H9 (cell line): ENCODE data around the gene KIAA1549. TPM values are rescaled to one million over a fixed set of nuclear protein-coding genes. Genes with fewer than 3 reads are reported as not detected.

Experiments used
- DNase-seq: peaks from one replicate; pipeline ENCODE4 v3.0.0-alpha.2; 2017
- H2AFZ ChIP-seq: one replicate; pipeline ENCODE4 v1.6.1; 2013; ENCODE audit warnings: mild to moderate bottlenecking, low read length, control low read depth, moderate library complexity
- H2AK5ac ChIP-seq: 2 replicates; pipeline ENCODE4 v1.6.1; 2013; ENCODE audit warnings: low read length, control low read depth, mixed read lengths; ENCODE audit not compliant: insufficient read length
- H2BK120ac ChIP-seq: one replicate; pipeline ENCODE4 v1.6.1; 2013; ENCODE audit warnings: low read depth, mild to moderate bottlenecking, low read length, control low read depth, inconsistent platforms; ENCODE audit not compliant: poor library complexity, severe bottlenecking
- H2BK12ac ChIP-seq: 2 replicates; pipeline ENCODE4 v1.6.1; 2013; ENCODE audit warnings: low read length, control low read depth, mixed read lengths, low read depth; ENCODE audit not compliant: insufficient read length
- H2BK15ac ChIP-seq: 2 replicates; pipeline ENCODE4 v1.6.1; 2013; ENCODE audit warnings: low read depth, low read length, control low read depth
- H2BK20ac ChIP-seq: one replicate; pipeline ENCODE4 v1.6.1; 2013; ENCODE audit warnings: low read depth, mild to moderate bottlenecking, low read length, control low read depth, inconsistent platforms; ENCODE audit not compliant: poor library complexity, severe bottlenecking
- H2BK5ac ChIP-seq: 2 replicates; pipeline ENCODE4 v1.6.1; 2013; ENCODE audit warnings: low read length, control low read depth, mixed read lengths; ENCODE audit not compliant: insufficient read length
- H3K14ac ChIP-seq: 2 replicates; pipeline ENCODE4 v1.6.1; 2013; ENCODE audit warnings: low read length, control low read depth; ENCODE audit not compliant: insufficient read depth
- H3K18ac ChIP-seq: 2 replicates; pipeline ENCODE4 v1.6.1; 2013; ENCODE audit warnings: low read depth, mild to moderate bottlenecking, mixed read lengths, low read length, control low read depth; ENCODE audit not compliant: insufficient read length
- H3K23ac ChIP-seq: 2 replicates; pipeline ENCODE4 v1.6.1; 2013; ENCODE audit warnings: low read length, control low read depth, mixed read lengths, low read depth; ENCODE audit not compliant: insufficient read length
- H3K23me2 ChIP-seq: 2 replicates; pipeline ENCODE4 v1.6.1; 2013; ENCODE audit warnings: low read depth, mild to moderate bottlenecking, mixed read lengths, low read length, control low read depth; ENCODE audit not compliant: insufficient read length, poor library complexity, severe bottlenecking
- H3K27ac ChIP-seq: 2 replicates; pipeline ENCODE4 v1.5.1; 2013; ENCODE audit warnings: low read length, control low read depth, mixed read lengths, low read depth; ENCODE audit not compliant: insufficient read length
- H3K27me3 ChIP-seq: 2 replicates; pipeline ENCODE4 v1.6.1; 2013; ENCODE audit warnings: low read length, control low read depth, inconsistent platforms; ENCODE audit not compliant: insufficient read depth
- H3K4ac ChIP-seq: 2 replicates; pipeline ENCODE4 v1.6.1; 2013; ENCODE audit warnings: low read depth, mild to moderate bottlenecking, control low read depth, inconsistent platforms, low read length, moderate library complexity
- H3K4me1 ChIP-seq: 2 replicates; pipeline ENCODE4 v1.6.1; 2013; ENCODE audit warnings: low read length, control low read depth, inconsistent platforms; ENCODE audit not compliant: insufficient read depth
- H3K4me2 ChIP-seq: 2 replicates; pipeline ENCODE4 v1.6.1; 2013; ENCODE audit warnings: low read length, control low read depth, mixed read lengths; ENCODE audit not compliant: insufficient read length, insufficient read depth
- H3K56ac ChIP-seq: 2 replicates; pipeline ENCODE4 v1.6.1; 2013; ENCODE audit warnings: low read depth, mild to moderate bottlenecking, mixed read lengths, low read length, control low read depth; ENCODE audit not compliant: insufficient read length
- H3K79me1 ChIP-seq: 2 replicates; pipeline ENCODE4 v1.6.1; 2013; ENCODE audit warnings: low read depth, mild to moderate bottlenecking, moderate library complexity, low read length, control low read depth, inconsistent platforms; ENCODE audit not compliant: insufficient read depth, poor library complexity, severe bottlenecking
- H3K79me2 ChIP-seq: 2 replicates; pipeline ENCODE4 v1.6.1; 2013; ENCODE audit warnings: low read length, control low read depth, inconsistent platforms; ENCODE audit not compliant: insufficient read depth
- H3K9ac ChIP-seq: 2 replicates; pipeline ENCODE4 v1.6.1; 2013; ENCODE audit warnings: low read length, control low read depth, mixed read lengths; ENCODE audit not compliant: insufficient read length; ENCODE audit errors: extremely low read depth
- H3K9me3 ChIP-seq: one replicate; pipeline ENCODE4 v1.6.1; 2013; ENCODE audit warnings: low read depth, low read length, inconsistent platforms; ENCODE audit not compliant: control insufficient read depth
- H3T11ph ChIP-seq: one replicate; pipeline ENCODE4 v1.6.1; 2013; ENCODE audit warnings: mild to moderate bottlenecking, low read length, control low read depth, inconsistent platforms
- H4K20me1 ChIP-seq: one replicate; pipeline ENCODE4 v1.6.1; 2013; ENCODE audit not compliant: control insufficient read depth, insufficient read length, insufficient read depth
- H4K5ac ChIP-seq: 2 replicates; pipeline ENCODE4 v1.6.1; 2013; ENCODE audit warnings: low read depth, mild to moderate bottlenecking, mixed read lengths, low read length, control low read depth; ENCODE audit not compliant: insufficient read length
- H4K8ac ChIP-seq: replicated peaks from 2 replicates; pipeline ENCODE4 v1.6.1; 2013; ENCODE audit warnings: low read length, control low read depth, mixed read lengths, low read depth; ENCODE audit not compliant: insufficient read length
- H4K91ac ChIP-seq: 2 replicates; pipeline ENCODE4 v1.6.1; 2013; ENCODE audit warnings: low read depth, mild to moderate bottlenecking, moderate library complexity, mixed read lengths, low read length, control low read depth; ENCODE audit not compliant: insufficient read length
- H3K27ac Mint-ChIP-seq, 3 experiments: 2 replicates in 2 of 3; 3 replicates in 1 of 3; pipeline ENCODE4 v1.8.0; 2020 to 2021; ENCODE audit warnings: mixed read lengths in 3 of 3, mild to moderate bottlenecking in 1 of 3, moderate library complexity in 1 of 3
- H3K27me3 Mint-ChIP-seq: 2 replicates; pipeline ENCODE4 v1.8.0; 2021; ENCODE audit warnings: low read depth, mild to moderate bottlenecking, moderate library complexity, mixed read lengths
- H3K36me3 Mint-ChIP-seq, 3 experiments: 2 replicates in 2 of 3; 3 replicates in 1 of 3; pipeline ENCODE4 v1.8.0; 2020 to 2021; ENCODE audit warnings: low read depth in 3 of 3, mixed read lengths in 3 of 3; ENCODE audit not compliant: insufficient read depth in 1 of 3
- H3K4me1 Mint-ChIP-seq, 2 experiments: 2 replicates each; pipeline ENCODE4 v1.8.0; 2020; ENCODE audit warnings: mixed read lengths in 2 of 2
- H3K4me3 Mint-ChIP-seq, 2 experiments: 2 replicates in 1 of 2; 3 replicates in 1 of 2; pipeline ENCODE4 v1.8.0; 2020 to 2021; ENCODE audit warnings: mild to moderate bottlenecking in 2 of 2, mixed read lengths in 2 of 2, moderate library complexity in 1 of 2
- H3K9me3 Mint-ChIP-seq, 2 experiments: 2 replicates in 1 of 2; 3 replicates in 1 of 2; pipeline ENCODE4 v1.8.0; 2020; ENCODE audit warnings: mild to moderate bottlenecking in 2 of 2, mixed read lengths in 2 of 2, moderate library complexity in 1 of 2
- CTCF ChIP-seq: fragments of 200-600 bp; sonication (generic); conservative IDR thresholded peaks from 3 replicates; pipeline ENCODE4 v1.8.0; 2021; ENCODE audit warnings: antibody characterized with exemption, mild to moderate bottlenecking
- WGBS: extraction: QIAGEN DNeasy Blood & Tissue Kit; methylation state at CpG from one replicate; pipeline ENCODE4 v1.1.7; 2013; ENCODE audit warnings: missing lambda C conversion rate, low lambda C conversion rate, mixed read lengths; ENCODE audit not compliant: insufficient read length; ENCODE audit errors: extremely low coverage; 5-methylcytosine and 5-hydroxymethylcytosine counted together
- total RNA-seq: library from RNA; stranded (reverse); gene quantifications from 2 replicates; pipeline ENCODE4 v1.2.1, GENCODE V29; 2021

Gene KIAA1549
- total RNA-seq, 1 experiment from 2014 or later = 11.9 TPM

GRCh38 chr7:138802706-138803105, 178.5 kb downstream of the KIAA1549 start:
- no peak overlapping the region for H3T11ph ChIP-seq
- DNase-seq = no peak
- H3K27me3 Mint-ChIP-seq = peaks cover 13% of the 10 kb centered on the region

More at GRCh38 chr7:138802706-138803105, 178.5 kb downstream of the KIAA1549 start:
- no peaks in the 10 kb centered on the region for H3K36me3 Mint-ChIP-seq
- Histone ChIP-seq H4K5ac (no peak overlapping the region), H3K56ac (no peak overlapping the region), H3K14ac (no peak overlapping the region), H2BK20ac (no peak overlapping the region), H3K27me3 (no peaks in the 10 kb centered on the region), H4K91ac (no peak overlapping the region), H4K8ac (no peak overlapping the region), H4K20me1 (no peaks in the 10 kb centered on the region), H3K9ac (no peak overlapping the region), H2AFZ (no peak overlapping the region), H3K23ac (no peak overlapping the region), H2BK12ac (no peak overlapping the region), H2BK120ac (no peak overlapping the region), H3K79me1 (no peaks in the 10 kb centered on the region), H3K18ac (no peak overlapping the region), H3K4ac (no peak overlapping the region), H3K79me2 (no peaks in the 10 kb centered on the region), H3K4me1 (peaks cover 7% of the 10 kb centered on the region; the same call in 1 of the 2 replicates), H3K23me2 (peaks cover 3% of the 10 kb centered on the region), H2BK5ac (no peak overlapping the region), H2BK15ac (no peak overlapping the region; the same call in 1 of the 2 replicates), H3K27ac (no peak overlapping the region), H2AK5ac (no peak overlapping the region), H3K9me3 (no peaks in the 10 kb centered on the region), H3K4me2 (no peak overlapping the region)
- no peak for TF ChIP-seq CTCF
- WGBS = no CpG with 5 or more reads among the region's 18 CpGs
- peaks cover 11 to 12% of the 10 kb centered on the region in 2 experiments for H3K4me1 Mint-ChIP-seq
- no peak overlapping the region for H3K4me3 Mint-ChIP-seq
- no peak overlapping the region for H3K27ac Mint-ChIP-seq
- H3K9me3 Mint-ChIP-seq = no peaks in the 10 kb centered on the region
